ENCODE measurements around the gene WNK1.
A peak's percentile ranks its signal among the peaks of the same experiment; 100 is the strongest.

WNK1 gene

GRCh38 chr12:949453-950191 is 197.2 kb downstream of the WNK1 start, which contains the start of gene RAD52 (continued):
- TF ChIP-seq ZNF266 (tag by site-specific recombination; IDR thresholded peaks at IDR 0.05; ENCODE audit: low read depth): no peak
- TF ChIP-seq ZNF585B (tag by site-specific recombination; IDR thresholded peaks at IDR 0.05): no peak
- TF ChIP-seq ZEB2 (tag by site-specific recombination; IDR thresholded peaks at IDR 0.05): peak; percentile 98
- peak; percentile 59; the same call in 1 of the 2 replicates for TF ChIP-seq ZNF394 (tag by site-specific recombination; IDR thresholded peaks at IDR 0.05; ENCODE audit: borderline replicate concordance)
- TF ChIP-seq ZNF76 (tag by site-specific recombination; IDR thresholded peaks at IDR 0.05; ENCODE audit: borderline replicate concordance, low read depth): peak; percentile 99
- peak; percentile 83 for TF ChIP-seq TRIM28 (IDR thresholded peaks at IDR 0.05; ENCODE audit: borderline replicate concordance, low read length)
- TF ChIP-seq ZXDB (tag by site-specific recombination; IDR thresholded peaks at IDR 0.05): peak; percentile 96
- TF ChIP-seq ZNF19 (tag by site-specific recombination; IDR thresholded peaks at IDR 0.05; ENCODE audit: low read depth): no peak
- TF ChIP-seq FEZF1 (tag by site-specific recombination; IDR thresholded peaks at IDR 0.05): no peak
- TF ChIP-seq KLF1 (tag by site-specific recombination; IDR thresholded peaks at IDR 0.05): peak; percentile 86
- TF ChIP-seq ZNF366 (tag by site-specific recombination; conservative IDR thresholded peaks at IDR 0.05): peak; percentile 98
- peak; percentile 77; the same call in 1 of the 2 replicates for TF ChIP-seq ZNF561 (tag by site-specific recombination; IDR thresholded peaks at IDR 0.05; ENCODE audit: borderline replicate concordance)
- no peak for TF ChIP-seq ZNF133 (tag by site-specific recombination; IDR thresholded peaks at IDR 0.05)
- TF ChIP-seq CTCF (tag by site-specific recombination; IDR thresholded peaks at IDR 0.05): peak; percentile 99
- TF ChIP-seq ZBTB11 (tag by site-specific recombination; conservative IDR thresholded peaks at IDR 0.05; ENCODE audit: low read depth): peak; percentile 84
- TF ChIP-seq ZSCAN30 (tag by site-specific recombination; IDR thresholded peaks at IDR 0.05): peak; percentile 86
- TF ChIP-seq GLI2 (tag by site-specific recombination; IDR thresholded peaks at IDR 0.05; ENCODE audit: borderline replicate concordance, low read depth): no peak
- peak; percentile 49 for TF ChIP-seq SP2 (tag by site-specific recombination; IDR thresholded peaks at IDR 0.05)
- 0 out of 2 replicates have a peak, but pooled peaks have one; percentile 38 for TF ChIP-seq ZNF335 (tag by site-specific recombination; conservative IDR thresholded peaks at IDR 0.05)
- TF ChIP-seq KLF16 (tag by site-specific recombination; IDR thresholded peaks at IDR 0.05): peak; percentile 82
- peak; percentile 95 for TF ChIP-seq ZNF324 (tag by site-specific recombination; IDR thresholded peaks at IDR 0.05)
- TF ChIP-seq ZNF555 (tag by site-specific recombination; conservative IDR thresholded peaks at IDR 0.05): no peak
- no peak for TF ChIP-seq RBAK (tag by site-specific recombination; IDR thresholded peaks at IDR 0.05)
- TF ChIP-seq ZNF843 (tag by site-specific recombination; IDR thresholded peaks at IDR 0.05): peak; percentile 77
- 0 out of 2 replicates have a peak, but pooled peaks have one; percentile 40 for TF ChIP-seq HOXC10 (CRISPR knock-in tag; IDR thresholded peaks at IDR 0.05)
- peak; percentile 42; the same call in 1 of the 2 replicates for TF ChIP-seq BCL11B (tag by site-specific recombination; IDR thresholded peaks at IDR 0.05; ENCODE audit: low read depth)
- no peak for TF ChIP-seq ZSCAN5A (tag by site-specific recombination; IDR thresholded peaks at IDR 0.05)
- TF ChIP-seq GLIS2 (tag by site-specific recombination; IDR thresholded peaks at IDR 0.05): peak; percentile 82
- peak; percentile 39; the same call in 1 of the 2 replicates for TF ChIP-seq TSHZ1 (tag by site-specific recombination; IDR thresholded peaks at IDR 0.05; ENCODE audit: borderline replicate concordance)
- TF ChIP-seq HOXD13 (CRISPR knock-in tag; IDR thresholded peaks at IDR 0.05; ENCODE audit: borderline replicate concordance): peak; percentile 71; the same call in 1 of the 2 replicates

All from HEK293 (cell line).